Mammary epithelial cell (primary cell): ENCODE results near the gene RSPH3.

ENCODE experiments used
- CTCF ChIP-seq, 2 donors: IDR thresholded peaks in 1 of 2; conservative IDR thresholded peaks in 1 of 2; 2 replicates each; pipeline ENCODE4 v1.5.1; 2011 to 2012; ENCODE audit warnings: inconsistent platforms in 2 of 2, low read length in 2 of 2, mild to moderate bottlenecking in 2 of 2, control low read depth in 1 of 2, low read depth in 1 of 2; ENCODE audit not compliant: insufficient read depth in 1 of 2; ENCODE audit errors: extremely low read depth in 1 of 2
- EZH2 ChIP-seq: IDR thresholded peaks from 2 replicates; pipeline ENCODE4 v1.6.1; 2012; ENCODE audit warnings: low read length, inconsistent platforms, borderline replicate concordance

GRCh38 chr6:158988477-158988876, 11.5 kb downstream of the RSPH3 start:
- TF ChIP-seq CTCF (conservative IDR thresholded peaks at IDR 0.05 in 1 of 2, IDR thresholded peaks at IDR 0.05 in 1 of 2; ENCODE audit: extremely low read depth in 1 of 2, insufficient read depth in 1 of 2, low read depth in 1 of 2, low read length in 2 of 2) (no peak), EZH2 (no peak)
